HG03064 (cell line): ENCODE measurements around the gene HOOK1.
"Not testable (repeated sequence)": the region's sequence is repeated elsewhere in the genome, so short reads cannot be mapped to it uniquely, and the experiment has no call there.

Source experiments
- ATAC-seq: cut with Tn5 transposase; IDR thresholded peaks from one replicate; pipeline ENCODE4 v1.9.1; 2021; ENCODE audit warnings: low read depth; ENCODE audit not compliant: unreplicated experiment

The HOOK1 gene

DNA sequence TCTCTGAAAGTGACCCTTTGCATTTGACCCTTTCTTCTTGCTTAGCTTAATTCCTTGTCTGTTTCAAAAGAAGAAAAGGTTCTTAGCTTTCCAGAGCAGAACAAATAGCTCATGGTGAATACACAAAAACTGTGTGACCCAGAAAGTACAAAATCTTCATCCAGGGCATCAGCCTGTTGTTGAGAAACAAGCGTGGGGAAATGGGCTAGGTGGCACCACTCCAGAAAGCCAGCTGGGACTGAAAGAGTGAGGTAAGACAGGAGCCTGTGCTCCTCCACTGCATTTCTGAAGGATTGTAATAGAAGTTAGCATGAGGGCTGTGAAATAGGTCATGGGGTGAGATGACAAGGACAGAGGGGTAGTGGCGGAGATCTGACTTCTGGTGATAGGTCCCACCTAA, 66.0 kb downstream of the HOOK1 start:
- ATAC-seq: no peak

DNA sequence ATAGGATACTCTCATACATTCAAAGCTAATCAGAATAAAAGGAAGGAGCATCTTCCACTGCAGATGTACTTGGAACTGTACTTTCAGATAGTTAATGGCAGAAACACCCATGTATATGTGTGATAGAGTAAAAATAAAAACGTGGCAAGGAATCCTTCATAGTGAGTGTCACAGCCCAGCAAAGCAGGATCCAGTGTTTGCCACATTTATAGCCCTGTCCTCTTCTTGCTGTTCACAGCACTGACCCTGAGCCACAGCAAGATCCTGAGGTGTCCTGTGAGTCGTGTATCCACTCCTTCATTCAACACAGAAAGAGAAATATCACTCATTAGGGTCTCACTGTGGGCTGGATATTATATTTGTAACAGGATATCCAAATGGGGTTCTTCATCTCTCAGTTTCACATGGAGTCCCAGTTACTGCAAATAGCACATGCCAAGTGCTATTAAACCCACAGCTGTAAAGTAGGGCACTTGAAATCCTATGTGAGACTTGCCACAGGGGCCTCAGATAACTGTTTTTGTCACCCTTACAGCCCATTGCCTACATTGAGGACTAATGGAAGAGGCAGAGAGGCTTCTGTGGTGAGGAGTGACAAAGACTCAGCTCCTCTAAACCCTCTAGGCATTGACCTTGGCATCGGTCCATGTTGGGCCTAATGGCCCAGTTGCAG, 70.5 kb downstream of the HOOK1 start:
- ATAC-seq: no peak

DNA sequence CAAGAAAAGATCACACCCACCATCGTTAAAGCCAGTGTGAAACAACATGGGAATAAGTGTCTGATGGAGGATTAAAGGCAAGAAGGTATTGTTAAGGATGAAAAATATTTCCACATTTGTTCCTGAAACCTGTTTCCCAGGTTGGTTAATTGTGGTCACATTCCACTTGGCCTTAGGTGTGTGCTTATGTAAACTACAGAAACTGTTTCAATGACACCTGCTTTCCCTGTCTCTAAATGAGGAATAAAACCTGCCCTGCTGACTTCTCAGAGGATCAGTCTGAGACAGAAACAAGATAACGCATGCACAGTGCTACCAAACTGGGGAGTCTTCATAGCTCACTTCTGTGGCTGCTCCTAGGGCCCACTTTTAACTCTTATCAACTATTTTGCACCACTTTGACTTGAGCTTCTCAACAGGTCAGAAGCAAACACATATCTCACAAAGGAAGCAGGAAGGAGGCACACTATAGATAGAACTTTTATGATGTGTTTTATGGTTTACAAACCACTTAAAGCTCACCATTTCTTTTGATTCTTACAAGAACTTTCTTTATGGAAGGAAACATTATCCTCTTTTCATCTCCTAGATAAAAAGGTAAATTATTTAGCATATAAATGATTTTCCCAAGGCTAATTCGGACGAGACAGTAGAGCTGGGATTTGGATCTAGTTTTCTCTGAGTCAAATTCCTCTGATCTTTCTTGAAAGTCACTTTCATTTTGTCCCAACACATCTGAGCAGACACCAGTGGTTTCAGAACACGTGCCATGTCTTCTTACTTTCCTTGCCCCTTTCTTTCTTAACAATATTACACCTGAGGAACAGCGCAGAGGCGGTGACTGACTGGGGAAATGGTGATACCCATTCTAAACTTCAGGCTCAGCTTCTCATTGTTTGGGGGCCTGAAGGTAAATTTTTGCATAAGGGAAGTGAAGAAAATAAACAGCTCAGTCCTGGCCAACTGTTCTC, 78.4 kb downstream of the HOOK1 start:
- no peak for ATAC-seq

DNA sequence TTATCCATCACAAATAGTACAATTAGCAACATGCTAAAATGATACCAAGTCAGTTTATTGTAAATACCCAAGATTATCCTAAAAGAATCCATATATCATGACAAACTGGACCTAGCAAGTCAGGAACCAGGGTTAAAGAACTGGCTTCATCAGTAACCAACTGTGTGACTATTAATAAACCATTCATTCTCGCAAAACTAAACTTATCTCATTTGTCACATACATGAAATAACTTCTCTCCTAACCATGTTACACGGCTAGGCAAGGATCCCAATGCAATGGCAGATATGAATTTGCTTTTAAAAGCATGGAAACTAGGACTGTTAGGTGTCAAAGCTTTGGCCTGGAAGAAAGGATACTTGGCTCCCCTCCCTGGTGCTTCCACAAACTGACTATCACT, 82.4 kb downstream of the HOOK1 start:
- no peak for ATAC-seq

DNA sequence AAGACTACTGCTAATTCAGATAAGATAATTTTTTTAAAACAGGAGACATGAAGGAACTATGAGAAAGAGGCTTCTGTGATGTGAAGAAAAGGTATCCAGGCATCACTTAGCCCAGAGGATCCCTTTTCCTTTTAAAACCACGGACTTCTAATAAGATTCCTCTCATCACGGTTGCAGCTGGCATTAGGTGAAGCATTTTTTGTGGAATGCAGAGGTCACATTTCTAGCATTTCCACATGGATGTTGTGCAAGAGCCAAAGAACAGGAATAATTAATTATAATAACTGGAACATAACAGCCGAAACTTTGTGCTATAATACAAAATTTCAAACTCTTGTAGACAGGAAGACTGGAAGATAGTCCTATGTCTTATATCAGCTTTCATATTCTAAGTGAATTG, 84.2 kb downstream of the HOOK1 start:
- ATAC-seq: no peak

DNA sequence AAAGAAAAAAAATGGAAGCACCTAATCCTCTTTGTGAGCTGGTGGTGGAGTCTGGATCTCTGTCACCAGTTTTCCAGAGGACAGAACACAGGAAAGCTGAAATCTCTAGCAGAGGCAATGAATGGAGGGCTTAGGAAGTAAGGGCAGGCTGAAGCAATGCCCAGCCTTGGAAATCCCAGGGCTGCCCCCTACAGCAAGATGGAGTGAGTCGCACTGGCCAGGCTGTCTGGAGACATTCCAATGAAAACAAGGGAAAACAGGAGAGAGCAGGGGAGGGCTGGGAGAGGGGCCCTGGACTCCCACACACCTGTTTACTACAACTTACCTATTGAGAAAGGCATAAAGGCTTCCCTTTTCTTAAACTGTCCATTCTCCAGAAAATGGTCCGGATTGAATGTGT, 85.9 kb downstream of the HOOK1 start:
- ATAC-seq: no peak

DNA sequence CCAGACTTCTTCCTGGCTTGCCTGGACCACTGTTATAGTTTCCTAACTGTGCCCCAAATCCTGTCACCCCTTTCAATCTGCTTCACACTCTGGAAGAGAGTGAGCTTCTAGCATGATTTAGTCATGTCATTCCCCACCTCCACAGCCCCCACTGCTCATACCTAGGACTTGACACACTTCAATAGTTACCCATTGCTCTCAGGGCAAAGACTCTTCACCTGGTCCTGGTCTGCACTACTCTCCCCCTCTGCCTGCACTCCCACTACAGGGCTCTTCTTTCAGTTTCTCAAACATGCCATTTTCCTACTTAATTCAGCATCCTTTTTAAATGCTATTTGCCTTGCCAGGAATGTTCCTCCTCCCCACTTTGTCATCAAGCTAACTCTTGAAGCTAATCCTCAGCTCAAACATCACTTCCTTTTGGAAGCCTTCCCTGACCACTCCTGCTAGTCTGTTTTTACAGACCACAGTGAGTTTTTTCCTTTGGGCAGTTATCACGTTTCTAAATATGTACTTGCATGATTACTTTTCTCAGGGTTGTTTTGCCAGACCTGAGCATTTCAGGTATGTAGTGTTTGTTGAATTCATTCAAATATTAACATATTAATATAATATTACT, 87.1 kb downstream of the HOOK1 start:
- no peak for ATAC-seq

DNA sequence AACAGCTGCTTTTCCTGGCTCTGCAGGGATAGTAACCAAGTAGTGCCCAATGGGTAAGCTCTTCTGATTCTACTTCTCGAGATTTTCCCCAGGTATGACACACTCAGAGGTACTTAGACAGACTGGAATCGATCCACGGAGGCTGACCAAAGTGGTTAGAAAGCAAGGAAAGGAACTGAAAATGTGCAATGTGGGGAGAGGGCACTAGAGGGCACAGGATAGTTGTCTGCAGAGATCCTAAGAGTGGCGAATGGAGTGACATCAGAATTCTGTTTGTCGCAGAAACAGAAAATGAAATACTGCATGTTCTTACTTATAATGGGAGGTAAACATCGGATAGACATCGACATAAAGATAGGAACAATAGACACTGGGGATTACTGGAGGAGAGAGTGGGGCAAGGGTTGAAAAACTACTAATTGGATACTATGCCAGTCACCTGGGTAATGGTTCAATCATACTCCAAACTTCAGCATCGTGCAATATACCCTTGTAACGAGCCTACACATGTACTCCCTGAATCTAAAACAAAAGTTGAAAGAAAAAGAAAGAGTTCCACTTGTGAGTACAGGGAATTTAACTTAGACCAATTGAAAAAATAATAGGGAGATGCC, 88.5 kb downstream of the HOOK1 start:
- ATAC-seq: no peak

DNA sequence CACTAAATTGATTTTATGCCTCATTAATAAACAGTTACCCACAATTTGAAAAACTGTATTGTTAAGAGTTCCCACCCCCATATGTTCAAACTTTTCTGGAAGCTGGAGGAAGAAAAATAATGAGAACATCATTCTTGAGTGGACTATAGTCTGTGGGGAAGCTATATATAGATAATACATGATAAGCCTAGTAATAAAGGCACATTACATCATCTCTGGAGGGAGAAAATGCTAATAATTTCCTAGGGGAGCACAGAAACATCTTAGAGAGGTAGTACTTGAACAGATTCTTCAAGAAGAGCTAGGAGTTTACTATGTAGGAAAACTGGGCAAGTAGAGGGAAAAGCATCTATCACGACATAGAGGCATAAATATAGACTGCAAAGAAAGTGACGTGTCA, 92.2 kb downstream of the HOOK1 start:
- ATAC-seq: no peak

DNA sequence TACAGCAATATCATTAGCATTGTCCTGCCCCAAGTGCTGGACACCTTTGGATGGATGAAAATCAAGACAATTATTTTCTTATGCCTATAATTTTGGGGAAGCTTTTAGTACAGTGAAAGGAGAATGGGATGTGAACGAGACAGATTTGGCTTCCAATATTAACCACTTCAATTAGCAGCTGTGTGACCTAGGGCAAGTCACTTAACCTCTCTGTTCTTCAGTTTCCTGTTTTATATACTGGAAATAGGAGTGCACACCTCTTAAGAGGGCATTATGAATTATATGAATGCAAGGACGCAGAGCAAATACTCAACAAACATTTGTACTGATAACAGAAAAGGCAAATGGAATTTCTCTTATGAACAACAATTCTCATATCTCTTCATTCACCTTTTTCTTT, 93.3 kb downstream of the HOOK1 start:
- ATAC-seq: no peak

DNA sequence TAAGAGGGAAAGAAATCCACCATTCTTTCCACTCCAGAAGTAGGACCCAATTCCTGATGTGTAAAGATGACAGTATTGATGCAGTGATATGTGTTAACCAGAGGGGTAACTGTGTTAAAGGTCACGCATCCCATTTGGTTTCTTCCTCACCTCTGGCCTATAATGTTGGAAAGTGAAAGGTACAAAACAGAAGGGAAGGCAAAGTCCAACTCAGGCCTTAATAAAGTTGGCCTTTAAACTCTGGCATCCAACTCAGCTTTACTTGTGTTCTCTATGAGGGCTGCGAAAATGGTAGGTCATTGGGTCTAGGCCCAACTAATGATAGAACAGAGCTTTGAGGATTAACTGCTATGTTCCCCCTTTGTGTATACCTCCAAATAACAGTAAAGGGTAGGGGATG, 93.9 kb downstream of the HOOK1 start:
- no peak for ATAC-seq

DNA sequence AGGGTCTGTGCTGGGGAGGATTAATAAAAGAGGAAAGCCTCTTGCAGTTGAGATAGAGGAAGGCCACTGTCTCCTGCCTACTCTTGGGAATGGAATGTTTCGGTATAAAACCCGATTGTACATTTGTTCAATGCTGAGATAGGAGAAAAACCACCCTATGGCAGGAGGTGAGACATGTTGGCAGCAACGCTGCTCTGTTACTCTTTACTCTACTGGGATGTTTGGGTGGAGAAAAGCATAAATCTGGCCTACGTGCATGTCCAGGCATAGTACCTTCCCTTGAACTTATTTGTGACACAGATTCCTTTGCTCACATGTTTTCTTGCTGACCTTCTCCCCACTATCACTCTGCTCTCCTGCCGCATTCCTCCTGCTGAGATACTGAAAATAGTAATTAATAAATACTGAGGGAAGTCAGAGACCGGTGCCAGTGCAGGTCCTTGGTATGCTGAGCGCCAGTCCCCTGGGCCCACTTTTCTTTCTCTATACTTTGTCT, 100.1 kb downstream of the HOOK1 start:
- ATAC-seq: not testable (repeated sequence)

DNA sequence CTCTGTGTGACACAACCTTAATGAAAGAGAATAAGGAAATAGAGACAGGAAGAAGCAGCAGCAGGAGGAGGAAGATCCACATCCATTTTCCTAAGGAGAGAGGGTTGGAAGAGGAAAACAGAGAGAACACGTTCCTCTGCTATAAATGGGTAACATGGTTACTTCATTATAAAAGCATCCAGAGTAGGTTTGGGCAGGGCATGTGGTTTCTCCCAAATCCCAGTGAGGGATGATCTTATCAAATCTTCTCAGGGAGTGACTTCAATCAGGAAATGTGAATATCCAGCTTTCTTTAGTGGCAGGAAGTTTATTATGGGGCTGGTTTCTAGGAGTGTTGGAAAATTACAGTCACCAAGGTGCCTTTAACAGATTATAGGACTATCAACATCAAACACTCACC, 100.8 kb downstream of the HOOK1 start:
- ATAC-seq: no peak

DNA sequence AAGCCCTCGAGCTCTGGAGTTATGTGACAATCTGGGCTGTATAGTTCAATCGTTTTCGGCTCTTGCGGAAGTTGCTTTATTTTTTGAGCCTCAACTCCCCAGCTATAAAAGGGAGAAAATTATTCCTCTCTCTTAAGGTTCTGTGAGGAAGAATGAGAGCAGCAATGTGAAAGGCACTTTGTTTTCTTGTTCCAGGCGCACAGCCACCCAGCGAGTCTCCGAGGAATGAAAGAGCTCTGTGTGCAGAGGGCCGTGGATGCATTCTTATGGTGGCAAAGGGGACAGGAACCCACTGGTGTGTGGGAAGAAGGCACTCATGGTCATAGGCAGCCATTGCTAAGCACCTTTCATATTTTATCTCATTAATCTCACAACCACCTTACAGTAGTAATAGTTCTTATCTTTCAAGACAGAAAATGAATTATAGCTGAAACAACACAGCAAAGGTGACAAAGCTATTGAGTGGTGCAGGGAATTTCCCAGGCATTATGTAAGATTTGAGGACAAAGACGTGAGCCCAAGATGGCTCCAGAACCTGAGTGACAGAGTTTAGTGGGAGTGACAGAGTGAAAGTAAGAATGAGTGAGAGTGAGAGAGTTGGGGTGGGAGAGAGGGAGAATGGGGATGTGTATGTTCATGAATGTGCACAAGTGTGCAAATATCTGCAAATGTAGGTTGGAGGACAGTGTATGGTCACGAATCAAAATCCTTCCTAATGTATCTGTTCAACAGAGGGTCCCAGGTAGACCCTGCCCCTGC, 102.5 kb downstream of the HOOK1 start:
- no peak for ATAC-seq

DNA sequence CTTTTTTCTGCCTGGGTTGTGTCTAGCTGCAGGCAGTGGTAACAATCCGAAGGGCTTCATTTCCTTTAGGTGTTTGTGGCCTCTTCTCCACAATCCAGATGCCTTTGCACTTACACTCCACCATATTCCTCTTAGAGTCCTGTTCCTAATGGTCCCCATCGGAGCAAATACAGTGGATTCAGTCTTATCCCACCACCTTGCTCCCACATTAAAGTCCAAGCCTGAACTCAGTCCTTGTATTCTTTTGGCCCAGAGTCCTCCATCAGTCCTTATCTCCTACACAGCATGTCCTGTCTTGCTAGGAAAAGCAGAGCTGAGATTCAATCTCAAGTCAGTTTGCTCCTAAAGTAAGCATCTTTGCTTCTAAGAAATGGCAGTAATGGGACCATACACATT, 103.0 kb downstream of the HOOK1 start:
- ATAC-seq: no peak

DNA sequence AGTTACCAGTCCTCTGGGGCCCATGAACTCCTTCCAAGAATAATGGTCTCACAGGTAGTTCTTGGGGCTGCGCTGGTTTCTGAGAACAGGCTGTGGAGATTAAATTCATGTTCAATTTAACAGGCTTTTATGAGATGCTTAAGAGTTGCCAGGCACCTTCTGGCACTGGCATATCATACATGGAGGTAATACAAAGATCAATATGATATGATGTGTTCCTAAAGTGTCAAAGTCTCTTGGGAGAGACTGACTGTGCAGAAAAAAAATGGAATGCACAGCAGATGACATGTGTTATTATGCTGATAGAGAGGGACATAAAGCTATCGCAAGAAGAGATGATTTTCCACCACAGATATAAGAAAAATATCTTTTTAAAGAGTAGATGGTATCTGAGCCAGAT, 105.0 kb downstream of the HOOK1 start:
- no peak for ATAC-seq

DNA sequence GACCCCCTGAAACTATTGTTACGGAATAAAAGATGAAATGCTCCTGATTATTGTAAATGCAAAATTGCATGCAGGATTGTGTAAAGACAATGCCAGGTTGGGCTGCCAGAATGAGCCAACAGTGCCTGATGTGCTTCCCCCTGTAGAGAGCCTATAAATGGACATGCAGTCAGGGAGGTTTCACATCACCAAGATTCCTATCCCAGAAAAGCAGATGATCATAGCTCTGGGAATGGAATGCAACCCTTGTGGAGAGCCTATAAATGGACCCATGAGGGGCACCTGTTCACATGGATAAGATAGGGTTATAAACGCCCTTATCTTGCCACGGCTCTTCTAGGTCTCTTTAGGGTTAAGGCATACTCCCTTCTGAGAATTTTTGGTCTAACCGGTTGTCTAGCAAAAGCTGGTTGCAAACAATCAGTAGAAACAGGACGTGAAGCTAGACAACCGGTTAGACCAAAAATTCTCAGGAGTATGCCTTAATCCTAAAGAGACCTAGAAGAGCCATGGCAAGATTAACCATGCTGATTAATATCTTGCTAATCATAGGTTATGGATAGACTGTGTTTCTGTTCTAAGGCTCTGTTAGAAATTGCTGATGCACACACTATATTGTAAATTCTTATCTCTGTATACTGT, 106.6 kb downstream of the HOOK1 start:
- ATAC-seq: not testable (repeated sequence)

DNA sequence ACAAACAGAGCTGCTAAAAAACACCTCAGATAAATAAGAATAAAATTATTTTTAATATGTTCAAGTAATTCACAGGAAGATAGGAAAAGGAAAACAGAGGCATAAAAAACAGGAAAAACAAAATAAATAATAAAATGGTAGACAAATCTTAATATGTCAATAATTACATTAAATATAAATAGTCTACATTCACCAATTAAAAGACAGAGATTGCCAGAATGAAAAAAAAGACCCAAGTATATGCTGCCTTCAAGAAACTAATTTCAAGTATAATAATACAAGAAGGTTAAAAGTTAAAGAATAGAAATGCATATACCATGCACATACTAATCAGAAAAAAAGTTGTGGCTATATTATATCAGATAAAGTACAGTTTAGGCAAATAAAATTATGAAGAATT, 109.9 kb downstream of the HOOK1 start:
- ATAC-seq: no peak
